ENCODE data around the gene SLC30A10. TPM values are rescaled to one million over a fixed set of nuclear protein-coding genes. Genes with fewer than 3 reads are reported as not detected.

SLC30A10 gene
- total and polyA plus RNA-seq, 2 of the 13 experiments (the other 11 are each of a cell fraction or from before 2014, with no cell fraction given) = 20.9 to 30.2 TPM

- TF ChIP-seq MNT (IDR thresholded peaks at IDR 0.05) (no peak), ATF6 (CRISPR knock-in tag; conservative IDR thresholded peaks at IDR 0.05) (no peak), FUBP1 (CRISPR knock-in tag; IDR thresholded peaks at IDR 0.05; ENCODE audit: borderline replicate concordance) (no peak), JDP2 (CRISPR knock-in tag; IDR thresholded peaks at IDR 0.05; ENCODE audit: borderline replicate concordance) (no peak), THAP11 (CRISPR knock-in tag; IDR thresholded peaks at IDR 0.05) (no peak), CREBL2 (CRISPR knock-in tag; IDR thresholded peaks at IDR 0.05; ENCODE audit: borderline replicate concordance) (0 out of 2 replicates have a peak, but pooled peaks have one; percentile 51), ELF1 (CRISPR knock-in tag; IDR thresholded peaks at IDR 0.05) (no peak), KDM2A (CRISPR knock-in tag; IDR thresholded peaks at IDR 0.05; ENCODE audit: borderline replicate concordance, low read depth) (peak; percentile 53; the same call in 1 of the 2 replicates), SP4 (CRISPR knock-in tag; IDR thresholded peaks at IDR 0.05) (peak; percentile 71), ZNF569 (CRISPR knock-in tag; IDR thresholded peaks at IDR 0.05; ENCODE audit: borderline replicate concordance) (no peak), PRDM10 (CRISPR knock-in tag; IDR thresholded peaks at IDR 0.05; ENCODE audit: low read depth) (no peak), SOX6 (IDR thresholded peaks at IDR 0.05) (no peak), SOX6 (CRISPR knock-in tag; IDR thresholded peaks at IDR 0.05) (peak; percentile 79), ZNF468 (CRISPR knock-in tag; IDR thresholded peaks at IDR 0.05) (0 out of 2 replicates have a peak, but pooled peaks have one; percentile 65), ZNF326 (CRISPR knock-in tag; IDR thresholded peaks at IDR 0.05; ENCODE audit: borderline replicate concordance) (no peak)
Measured at GRCh38 chr1:219927956-219928790, at the start of gene SLC30A10 (continued).
